Measurements from ENCODE around the gene SPIN2A.
"Not testable (repeated sequence)": the region's sequence is repeated elsewhere in the genome, so short reads cannot be mapped to it uniquely, and the experiment has no call there.

- TF ChIP-seq CTCF (IDR thresholded peaks at IDR 0.05); EZH2 (IDR thresholded peaks at IDR 0.05; ENCODE audit: borderline replicate concordance, insufficient read depth, low read depth, low read length, poor library complexity, severe bottlenecking): not testable (repeated sequence)
These were observed 608 bp downstream of the SPIN2A start for GRCh38 chrX:57136589-57136988.
